ENCODE results near the gene TRMO.

DNA sequence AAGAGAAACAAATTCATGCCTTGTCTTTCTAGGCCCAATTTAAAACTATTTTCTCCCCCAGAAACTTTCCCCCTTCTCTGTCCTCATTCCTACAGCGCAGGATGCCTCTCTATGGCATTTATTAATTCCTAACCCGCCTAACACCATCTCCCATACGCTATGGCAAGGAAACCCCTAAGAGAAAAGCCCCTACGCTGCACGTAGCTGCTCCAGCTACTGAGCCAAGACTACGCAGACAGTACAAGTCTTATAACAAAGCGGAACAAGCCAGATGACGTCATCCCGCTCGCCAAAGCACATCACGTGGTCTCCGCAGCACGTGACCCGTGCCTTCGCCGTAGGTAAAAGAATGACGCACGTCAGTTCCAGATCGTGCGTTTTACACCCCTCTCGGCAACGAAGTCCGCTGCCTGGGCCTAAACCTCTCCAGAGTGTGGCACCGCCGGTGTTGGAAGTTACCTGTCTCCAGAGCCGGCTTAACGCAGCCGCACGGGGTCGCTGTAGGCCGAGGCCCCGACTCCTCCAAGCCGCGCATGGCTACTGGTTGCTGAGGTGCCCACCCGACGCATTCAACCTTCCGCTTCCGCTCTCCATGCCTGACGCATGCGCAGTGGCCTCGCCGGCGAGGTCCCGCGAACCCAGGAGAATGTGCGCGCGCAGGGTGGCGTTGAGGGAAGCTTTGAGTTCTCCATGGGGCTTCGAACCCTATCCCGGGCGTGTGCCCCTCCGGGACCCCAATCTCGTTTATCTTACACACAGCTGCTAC lies at the start of gene TRMO:
- TF ChIP-seq, protein P1, sequence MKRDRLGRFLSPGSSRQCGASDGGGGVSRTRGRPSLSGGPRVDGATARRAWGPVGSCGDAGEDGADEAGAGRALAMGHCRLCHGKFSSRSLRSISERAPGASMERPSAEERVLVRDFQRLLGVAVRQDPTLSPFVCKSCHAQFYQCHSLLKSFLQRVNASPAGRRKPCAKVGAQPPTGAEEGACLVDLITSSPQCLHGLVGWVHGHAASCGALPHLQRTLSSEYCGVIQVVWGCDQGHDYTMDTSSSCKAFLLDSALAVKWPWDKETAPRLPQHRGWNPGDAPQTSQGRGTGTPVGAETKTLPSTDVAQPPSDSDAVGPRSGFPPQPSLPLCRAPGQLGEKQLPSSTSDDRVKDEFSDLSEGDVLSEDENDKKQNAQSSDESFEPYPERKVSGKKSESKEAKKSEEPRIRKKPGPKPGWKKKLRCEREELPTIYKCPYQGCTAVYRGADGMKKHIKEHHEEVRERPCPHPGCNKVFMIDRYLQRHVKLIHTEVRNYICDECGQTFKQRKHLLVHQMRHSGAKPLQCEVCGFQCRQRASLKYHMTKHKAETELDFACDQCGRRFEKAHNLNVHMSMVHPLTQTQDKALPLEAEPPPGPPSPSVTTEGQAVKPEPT (CRISPR knock-in tag; IDR thresholded peaks at IDR 0.05; ENCODE audit: low read depth), result peak; percentile 83; the same call in 1 of the 2 replicates
- TF ChIP-seq, protein P2, sequence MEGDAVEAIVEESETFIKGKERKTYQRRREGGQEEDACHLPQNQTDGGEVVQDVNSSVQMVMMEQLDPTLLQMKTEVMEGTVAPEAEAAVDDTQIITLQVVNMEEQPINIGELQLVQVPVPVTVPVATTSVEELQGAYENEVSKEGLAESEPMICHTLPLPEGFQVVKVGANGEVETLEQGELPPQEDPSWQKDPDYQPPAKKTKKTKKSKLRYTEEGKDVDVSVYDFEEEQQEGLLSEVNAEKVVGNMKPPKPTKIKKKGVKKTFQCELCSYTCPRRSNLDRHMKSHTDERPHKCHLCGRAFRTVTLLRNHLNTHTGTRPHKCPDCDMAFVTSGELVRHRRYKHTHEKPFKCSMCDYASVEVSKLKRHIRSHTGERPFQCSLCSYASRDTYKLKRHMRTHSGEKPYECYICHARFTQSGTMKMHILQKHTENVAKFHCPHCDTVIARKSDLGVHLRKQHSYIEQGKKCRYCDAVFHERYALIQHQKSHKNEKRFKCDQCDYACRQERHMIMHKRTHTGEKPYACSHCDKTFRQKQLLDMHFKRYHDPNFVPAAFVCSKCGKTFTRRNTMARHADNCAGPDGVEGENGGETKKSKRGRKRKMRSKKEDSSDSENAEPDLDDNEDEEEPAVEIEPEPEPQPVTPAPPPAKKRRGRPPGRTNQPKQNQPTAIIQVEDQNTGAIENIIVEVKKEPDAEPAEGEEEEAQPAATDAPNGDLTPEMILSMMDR (CRISPR knock-in tag; IDR thresholded peaks at IDR 0.05), result peak; percentile 96
- TF ChIP-seq GABPB1 (CRISPR knock-in tag; IDR thresholded peaks at IDR 0.05) (peak; percentile 96), CHD4 (IDR thresholded peaks at IDR 0.05; ENCODE audit: borderline replicate concordance, low read length) (no peak), GABPA (IDR thresholded peaks at IDR 0.05; ENCODE audit: low read depth, low read length) (peak; percentile 76), GABPA (CRISPR knock-in tag; IDR thresholded peaks at IDR 0.05; ENCODE audit: low read depth) (peak; percentile 92), FOSL1 (CRISPR knock-in tag; IDR thresholded peaks at IDR 0.05; ENCODE audit: borderline replicate concordance) (peak; percentile 61), ZNF777 (CRISPR knock-in tag; IDR thresholded peaks at IDR 0.05) (peak; percentile 80; the same call in 1 of the 2 replicates), GTF3A (CRISPR knock-in tag; conservative IDR thresholded peaks at IDR 0.05) (0 out of 2 replicates have a peak, but pooled peaks have one; percentile 41)
